A549 treated with AZD9567 at 1 μM for 4 hours (cell line): ENCODE measurements around the gene DISP1. TPM values are rescaled to one million over a fixed set of nuclear protein-coding genes. Genes with fewer than 3 reads are reported as not detected.

Experiments used
- total RNA-seq: library from RNA; stranded (reverse); fragments of 200-300 nt; extraction: Qiagen RNA extraction; gene quantifications from 5 replicates; pipeline ENCODE4 v1.2.3, GENCODE V29; 2022; ENCODE audit not compliant: insufficient read depth

DISP1 gene, protein sequence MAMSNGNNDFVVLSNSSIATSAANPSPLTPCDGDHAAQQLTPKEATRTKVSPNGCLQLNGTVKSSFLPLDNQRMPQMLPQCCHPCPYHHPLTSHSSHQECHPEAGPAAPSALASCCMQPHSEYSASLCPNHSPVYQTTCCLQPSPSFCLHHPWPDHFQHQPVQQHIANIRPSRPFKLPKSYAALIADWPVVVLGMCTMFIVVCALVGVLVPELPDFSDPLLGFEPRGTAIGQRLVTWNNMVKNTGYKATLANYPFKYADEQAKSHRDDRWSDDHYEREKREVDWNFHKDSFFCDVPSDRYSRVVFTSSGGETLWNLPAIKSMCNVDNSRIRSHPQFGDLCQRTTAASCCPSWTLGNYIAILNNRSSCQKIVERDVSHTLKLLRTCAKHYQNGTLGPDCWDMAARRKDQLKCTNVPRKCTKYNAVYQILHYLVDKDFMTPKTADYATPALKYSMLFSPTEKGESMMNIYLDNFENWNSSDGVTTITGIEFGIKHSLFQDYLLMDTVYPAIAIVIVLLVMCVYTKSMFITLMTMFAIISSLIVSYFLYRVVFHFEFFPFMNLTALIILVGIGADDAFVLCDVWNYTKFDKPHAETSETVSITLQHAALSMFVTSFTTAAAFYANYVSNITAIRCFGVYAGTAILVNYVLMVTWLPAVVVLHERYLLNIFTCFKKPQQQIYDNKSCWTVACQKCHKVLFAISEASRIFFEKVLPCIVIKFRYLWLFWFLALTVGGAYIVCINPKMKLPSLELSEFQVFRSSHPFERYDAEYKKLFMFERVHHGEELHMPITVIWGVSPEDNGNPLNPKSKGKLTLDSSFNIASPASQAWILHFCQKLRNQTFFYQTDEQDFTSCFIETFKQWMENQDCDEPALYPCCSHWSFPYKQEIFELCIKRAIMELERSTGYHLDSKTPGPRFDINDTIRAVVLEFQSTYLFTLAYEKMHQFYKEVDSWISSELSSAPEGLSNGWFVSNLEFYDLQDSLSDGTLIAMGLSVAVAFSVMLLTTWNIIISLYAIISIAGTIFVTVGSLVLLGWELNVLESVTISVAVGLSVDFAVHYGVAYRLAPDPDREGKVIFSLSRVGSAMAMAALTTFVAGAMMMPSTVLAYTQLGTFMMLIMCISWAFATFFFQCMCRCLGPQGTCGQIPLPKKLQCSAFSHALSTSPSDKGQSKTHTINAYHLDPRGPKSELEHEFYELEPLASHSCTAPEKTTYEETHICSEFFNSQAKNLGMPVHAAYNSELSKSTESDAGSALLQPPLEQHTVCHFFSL (N-terminal part only)
- total RNA-seq = 2.2 to 3.1 TPM (median 2.2 TPM) in 5 replicates

DNA sequence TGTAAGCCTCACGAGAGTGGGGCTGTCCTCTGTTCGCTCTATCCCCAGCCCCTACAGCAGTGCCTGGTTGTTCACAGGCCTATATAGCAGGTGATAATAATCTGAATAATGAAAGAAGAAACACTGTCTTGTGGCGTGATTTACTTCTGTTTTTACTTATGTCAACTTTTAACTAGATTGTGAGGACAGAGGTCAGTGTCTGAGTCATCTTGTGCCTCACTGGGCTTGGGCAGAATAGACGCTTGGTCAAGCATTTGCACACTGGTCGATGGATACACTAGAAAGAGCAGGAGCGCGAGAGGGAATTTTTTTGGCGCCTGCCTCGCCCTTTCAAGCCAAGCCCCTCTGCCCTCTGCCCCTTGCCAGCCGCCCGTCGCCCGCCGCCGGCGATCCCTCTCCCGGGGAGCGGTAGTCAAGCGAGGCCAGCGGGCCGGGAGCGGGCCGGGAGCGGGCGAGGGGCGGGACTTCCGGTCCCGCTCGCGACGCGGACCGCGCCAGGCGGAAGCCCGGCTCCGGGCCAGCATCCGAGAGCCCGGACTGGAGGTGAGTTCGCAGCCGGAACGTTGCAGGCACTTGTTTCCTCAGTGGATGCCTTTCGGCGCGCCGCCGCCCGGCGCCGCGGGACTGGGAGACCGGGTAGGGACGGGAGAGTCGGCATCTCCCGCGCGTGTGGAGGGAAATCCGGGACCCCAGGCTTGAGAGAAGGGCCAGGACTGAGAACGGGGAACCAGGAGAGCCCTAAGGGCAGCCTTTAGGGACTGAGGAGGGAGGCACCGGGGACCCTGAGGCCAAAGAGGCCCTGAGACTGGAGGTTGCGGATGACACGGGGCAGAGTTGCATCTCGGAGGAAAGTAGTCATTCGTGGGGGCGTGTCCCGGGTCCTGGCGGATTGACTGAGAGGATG, at the start of gene DISP1:
Gene DISP1 (plus strand): TSS at position 504 of the 904 bp plus-strand sequence. CDS start 127,785 bp downstream, outside the sequence.

Other genes starting within 250 kb of the DISP1 start
- gene TAF1A, start 225.1 kb upstream of the DISP1 start, total RNA-seq = 7.4 to 10.5 TPM (median 10.0 TPM) in 5 replicates
- gene MIA3, start 196.9 kb upstream of the DISP1 start, total RNA-seq = 20.8 to 43.2 TPM (median 22.1 TPM) in 5 replicates
- 61.5 to 83.7 TPM (median 70.5 TPM) in 5 replicates for gene AIDA, start 102.5 kb upstream of the DISP1 start, total RNA-seq
- 16.1 to 20.6 TPM (median 18.9 TPM) in 5 replicates for gene BROX, start 102.5 kb upstream of the DISP1 start, total RNA-seq
- not detected in 5 replicates for gene FAM177B, start 77.8 kb upstream of the DISP1 start, total RNA-seq